ENCODE measurements around the gene PSMA6.

Gene PSMA6

GRCh38 chr14:35367056-35367372 is 74.8 kb downstream of the PSMA6 start:
- no peak for DNase-seq (ENCODE audit: low read depth)

Measured in non-pigmented ciliary epithelial cell (primary cell).